IMR-90 (cell line): ENCODE measurements around the gene PRRG2. TPM values are rescaled to one million over a fixed set of nuclear protein-coding genes. Genes with fewer than 3 reads are reported as not detected.

Experiments used
- ATAC-seq: fragments of 200-7000 bp; cut with Tn5 transposase; 2 replicates; pipeline ENCODE4 v1.9.1; 2020; ENCODE audit warnings: low read depth, mild to moderate bottlenecking, moderate library complexity
- BruUV-seq: library from RNA; stranded (reverse); fragments of 400-500 nt; replicated peaks from 2 replicates; lab custom pipeline; 2021; lab: Mats Ljungman, UMichigan
- CTCF ChIA-PET: fragments of 300-600 bp; formaldehyde crosslinking; extraction: SDS; loops from one replicate; lab custom pipeline; 2021; ENCODE audit warnings: antibody characterized with exemption; lab: Yijun Ruan, JAX
- POLR2A ChIA-PET: fragments of 300-600 bp; sonication (Branson Sonifier 250); formaldehyde crosslinking; loops from one replicate; lab custom pipeline; 2022; ENCODE audit warnings: antibody characterized with exemption; ENCODE audit not compliant: unreplicated experiment; lab: Charles Lee
- DNase-seq: peaks from one replicate; pipeline ENCODE4 v3.0.0; 2013
- H2AFZ ChIP-seq: replicated peaks from 2 replicates; pipeline ENCODE3; 2013; ENCODE audit warnings: low read length, mild to moderate bottlenecking; ENCODE audit not compliant: poor library complexity
- H2AK5ac ChIP-seq: 2 replicates; pipeline ENCODE4 v1.6.1; 2013; ENCODE audit warnings: low read depth, low read length, inconsistent platforms
- H2AK9ac ChIP-seq: replicated peaks from 2 replicates; pipeline ENCODE3; 2013; ENCODE audit warnings: mild to moderate bottlenecking, low read depth, low read length, moderate library complexity; ENCODE audit not compliant: poor library complexity
- H2BK120ac ChIP-seq: 2 replicates; pipeline ENCODE4 v1.6.1; 2013; ENCODE audit warnings: low read depth, low read length, inconsistent platforms
- H2BK15ac ChIP-seq: 3 replicates; pipeline ENCODE4 v1.6.1; 2013; ENCODE audit warnings: low read depth, low read length, inconsistent platforms
- H2BK20ac ChIP-seq: 2 replicates; pipeline ENCODE4 v1.6.1; 2013; ENCODE audit warnings: low read depth, mild to moderate bottlenecking, inconsistent platforms, low read length, moderate library complexity
- H2BK5ac ChIP-seq: 2 replicates; pipeline ENCODE4 v1.6.1; 2013; ENCODE audit warnings: mild to moderate bottlenecking, low read depth, low read length, inconsistent platforms; ENCODE audit not compliant: poor library complexity, severe bottlenecking
- H3K14ac ChIP-seq: replicated peaks from 2 replicates; pipeline ENCODE4 v1.6.1; 2013; ENCODE audit warnings: low read depth, low read length, inconsistent platforms
- H3K18ac ChIP-seq: 2 replicates; pipeline ENCODE4 v1.6.1; 2013; ENCODE audit warnings: low read depth, low read length, control low read depth
- H3K23ac ChIP-seq: 2 replicates; pipeline ENCODE4 v1.6.1; 2013; ENCODE audit warnings: low read depth, low read length, inconsistent platforms
- H3K27ac ChIP-seq: 2 replicates; pipeline ENCODE4 v1.5.1; 2013; ENCODE audit warnings: mild to moderate bottlenecking, control low read depth, low read length; ENCODE audit not compliant: insufficient read depth
- H3K27me3 ChIP-seq: 2 replicates; pipeline ENCODE4 v1.6.1; 2013; ENCODE audit warnings: low read length; ENCODE audit not compliant: control insufficient read depth, insufficient read depth
- H3K36me3 ChIP-seq: 2 replicates; pipeline ENCODE4 v1.6.1; 2013; ENCODE audit warnings: low read length, mixed read lengths; ENCODE audit not compliant: control insufficient read depth, insufficient read depth
- H3K4ac ChIP-seq: 2 replicates; pipeline ENCODE4 v1.6.1; 2013; ENCODE audit warnings: low read depth, low read length, inconsistent platforms
- H3K4me1 ChIP-seq: 2 replicates; pipeline ENCODE4 v1.6.1; 2013; ENCODE audit warnings: low read length, mixed read lengths; ENCODE audit not compliant: control insufficient read depth, insufficient read depth
- H3K4me2 ChIP-seq: 2 replicates; pipeline ENCODE4 v1.6.1; 2013; ENCODE audit warnings: low read depth, mild to moderate bottlenecking, control low read depth, low read length, moderate library complexity
- H3K4me3 ChIP-seq: 2 replicates; pipeline ENCODE4 v1.5.1; 2013; ENCODE audit warnings: low read depth, mild to moderate bottlenecking, control low read depth, low read length, moderate library complexity; ENCODE audit not compliant: insufficient read depth
- H3K56ac ChIP-seq: 2 replicates; pipeline ENCODE4 v1.6.1; 2013; ENCODE audit warnings: low read length, inconsistent platforms; ENCODE audit not compliant: insufficient read depth; ENCODE audit errors: extremely low read depth
- H3K79me1 ChIP-seq, 2 experiments: 2 replicates each; pipeline ENCODE4 v1.6.1; 2013; ENCODE audit warnings: low read length in 2 of 2, inconsistent platforms in 1 of 2, low read depth in 1 of 2
- H3K9ac ChIP-seq: 2 replicates; pipeline ENCODE4 v1.6.1; 2013; ENCODE audit warnings: low read depth, low read length, control low read depth
- H3K9me1 ChIP-seq: 2 replicates; pipeline ENCODE4 v1.6.1; 2013; ENCODE audit warnings: low read length, inconsistent platforms; ENCODE audit not compliant: insufficient read depth
- H3K9me3 ChIP-seq: 2 replicates; pipeline ENCODE4 v1.6.1; 2013; ENCODE audit warnings: low read length; ENCODE audit not compliant: control insufficient read depth, insufficient read depth
- H4K20me1 ChIP-seq: 2 replicates; pipeline ENCODE4 v1.6.1; 2013; ENCODE audit warnings: low read length, inconsistent platforms; ENCODE audit not compliant: insufficient read depth
- H4K5ac ChIP-seq: 2 replicates; pipeline ENCODE4 v1.6.1; 2013; ENCODE audit warnings: mild to moderate bottlenecking, low read depth, low read length, control low read depth
- H4K8ac ChIP-seq, 2 experiments: 2 replicates each; pipeline ENCODE4 v1.6.1; 2013; ENCODE audit warnings: low read depth in 2 of 2, low read length in 2 of 2, control low read depth in 1 of 2, inconsistent platforms in 1 of 2
- H4K91ac ChIP-seq: 2 replicates; pipeline ENCODE4 v1.6.1; 2013; ENCODE audit warnings: low read depth, low read length, inconsistent platforms; ENCODE audit not compliant: insufficient read depth
- BHLHE40 ChIP-seq: fragments of 150-350 bp; IDR thresholded peaks from 2 replicates; pipeline ENCODE4 v1.6.1; 2016; ENCODE audit warnings: mild to moderate bottlenecking, low read depth, low read length
- CEBPB ChIP-seq: IDR thresholded peaks from 2 replicates; pipeline ENCODE4 v1.6.1; 2012; ENCODE audit warnings: low read depth, low read length, improper control_type of control experiment
- CHD1 ChIP-seq: IDR thresholded peaks from 2 replicates; pipeline ENCODE4 v1.6.1; 2012; ENCODE audit warnings: low read depth, low read length, improper control_type of control experiment
- ELK1 ChIP-seq: fragments of 150-350 bp; IDR thresholded peaks from 2 replicates; pipeline ENCODE4 v1.6.1; 2016; ENCODE audit warnings: low read depth, mild to moderate bottlenecking, low read length, moderate library complexity, borderline replicate concordance
- MAFK ChIP-seq: IDR thresholded peaks from 2 replicates; pipeline ENCODE4 v1.6.1; 2012; ENCODE audit warnings: low read depth, low read length, improper control_type of control experiment
- MAZ ChIP-seq: IDR thresholded peaks from 2 replicates; pipeline ENCODE4 v1.6.1; 2012; ENCODE audit warnings: low read depth, mild to moderate bottlenecking, low read length, improper control_type of control experiment, moderate library complexity, borderline replicate concordance
- POLR2A ChIP-seq: IDR thresholded peaks from 2 replicates; pipeline ENCODE4 v1.6.1; 2012; ENCODE audit warnings: mild to moderate bottlenecking, low read depth, low read length
- RAD21 ChIP-seq: IDR thresholded peaks from 2 replicates; pipeline ENCODE4 v1.6.1; 2012; ENCODE audit warnings: low read length, improper control_type of control experiment
- SMC3 ChIP-seq: fragments of 150-350 bp; IDR thresholded peaks from 2 replicates; pipeline ENCODE4 v1.6.1; 2016; ENCODE audit warnings: low read depth, mild to moderate bottlenecking, antibody characterized with exemption, low read length, moderate library complexity
- WGBS, 2 experiments: methylation state at CpG; one replicate each; pipeline versions ENCODE4 v1.1.5 to v1.1.7; 2013; ENCODE audit warnings: missing lambda C conversion rate in 2 of 2; ENCODE audit not compliant: insufficient read length in 1 of 2; ENCODE audit errors: extremely low coverage in 2 of 2; 5-methylcytosine and 5-hydroxymethylcytosine counted together
- dilution Hi-C: fragments of 300-500 bp; cut with HindIII; formaldehyde crosslinking; loops from one replicate; pipeline ENCODE4 v1.14.3; 2018; ENCODE audit warnings: low sequenced_read_pairs; ENCODE audit not compliant: unreplicated experiment
- in situ Hi-C: fragments of 300-500 bp; cut with MboI; formaldehyde crosslinking; loops from 3 replicates; pipeline ENCODE4 v1.14.3; 2019; ENCODE audit warnings: low sequenced_read_pairs, inconsistent platforms, mixed read lengths
- intact Hi-C: fragments of 100-400 bp; cut with micrococcal nuclease; formaldehyde crosslinking; loops from 2 replicates; pipeline ENCODE4 v1.10.0; 2022
- polyA plus RNA-seq, 3 experiments: library from polyadenylated mRNA; depleted of rRNA; stranded (reverse); fragments of >200 nt; gene quantifications; 2 replicates each; pipeline ENCODE4 v1.2.3, GENCODE V29; 2012; ENCODE audit warnings: low replicate concordance in 1 of 3
- total RNA-seq: library from RNA; depleted of rRNA; stranded (reverse); fragments of >200 nt; gene quantifications from 2 replicates; pipeline ENCODE4 v1.2.3, GENCODE V29; 2012

Gene PRRG2
- total and polyA plus RNA-seq, 2 of the 4 experiments (the other 2 are of a cell fraction): 0.14 to 0.54 TPM

- H2BK15ac ChIP-seq: peak within 1 kb of the TSS; percentile 13; the same call in 1 of the 3 replicates
- H3K23ac ChIP-seq: peak within 1 kb of the TSS; percentile 89
- dilution Hi-C loops (no loop called here), in situ Hi-C loops (no loop called here), intact Hi-C loops (no loop called here)
- peak within 1 kb of the TSS; percentile 72 for H3K9ac ChIP-seq
- peak within 1 kb of the TSS; percentile 93 for H2AFZ ChIP-seq
- peak within 1 kb of the TSS; percentile 79 for H3K4ac ChIP-seq
- no peaks in the 10 kb centered on the region for H3K4me1 ChIP-seq
- H2AK5ac ChIP-seq: peak within 1 kb of the TSS; percentile 80
- peak within 1 kb of the TSS; percentile 92 for H2AK9ac ChIP-seq
- peaks cover 7% of the 10 kb centered on the region; the same call in 1 of the 2 replicates for H4K20me1 ChIP-seq
- H2BK20ac ChIP-seq: no peak within 1 kb of the TSS
- peak within 1 kb of the TSS; percentile 77 for H2BK120ac ChIP-seq
- peak within 1 kb of the TSS; percentile 10 for H2BK5ac ChIP-seq
- H4K5ac ChIP-seq: peak within 1 kb of the TSS; percentile 77
- H3K9me3 ChIP-seq: no peaks in the 10 kb centered on the region
- peaks cover 13 to 34% of the 10 kb centered on the region in 2 experiments; a peak in 3 of 4 replicates for H3K79me1 ChIP-seq
- peak within 1 kb of the TSS; percentile 83 for H3K14ac ChIP-seq
- DNase-seq: peak; percentile 97
- ChIA-PET POLR2A (no interaction called here), CTCF (interaction anchor here (1.2 to 2.1 kb wide), 3 partner anchors 10 kb away, joined by 3 to 8 read pairs (median 6); partner anchors contain the start of gene PRR12)
- H3K18ac ChIP-seq: no peak within 1 kb of the TSS
- H4K91ac ChIP-seq: peak within 1 kb of the TSS; percentile 63
- H3K27ac ChIP-seq: peak within 1 kb of the TSS; percentile 36
- no peaks in the 10 kb centered on the region for H3K27me3 ChIP-seq
- peak within 1 kb of the TSS; percentile 67 for H3K4me3 ChIP-seq
- peak within 1 kb of the TSS; percentile 79 to 98 for H4K8ac ChIP-seq
- peak; percentile 83 for TF ChIP-seq MAZ
- no peak for TF ChIP-seq SMC3
- TF ChIP-seq POLR2A: peak; percentile 98
- TF ChIP-seq CHD1: peak; percentile 64; the same call in 1 of the 2 replicates
- TF ChIP-seq MAFK: no peak
- TF ChIP-seq CEBPB: peak; percentile 48; the same call in 1 of the 2 replicates
- no peak for TF ChIP-seq BHLHE40
- no peak for TF ChIP-seq ELK1
- no peak for TF ChIP-seq RAD21
- no peaks in the 10 kb centered on the region for H3K9me1 ChIP-seq
- H3K4me2 ChIP-seq: peak within 1 kb of the TSS; percentile 94
- peaks cover 3% of the 10 kb centered on the region; the same call in 1 of the 2 replicates for H3K36me3 ChIP-seq
- H3K56ac ChIP-seq: peak within 1 kb of the TSS; percentile 60; the same call in 1 of the 2 replicates
- no TSS peak for BruUV-seq
- ATAC-seq: peak; percentile 97
- WGBS, 2 experiments: 18% methylated on average over 5 of the region's 31 CpGs; no CpG with 5 or more reads in 1 of the 2 experiments
These were observed 681 bp upstream of the PRRG2 start, which contains the start of gene NOSIP for GRCh38 chr19:49580264-49581006. Gene NOSIP, minus strand, starts transcription at chr19:49580556. Its CDS starts 19,865 bp downstream, at chr19:49560691.
